ENCODE data around the gene BTBD9. TPM values are rescaled to one million over a fixed set of nuclear protein-coding genes. Genes with fewer than 3 reads are reported as not detected.

The BTBD9 gene
- total and polyA plus RNA-seq, 2 donors (not counting 1 experiment from before 2014, with no cell fraction given) = 4.1 to 48.9 TPM

DNA sequence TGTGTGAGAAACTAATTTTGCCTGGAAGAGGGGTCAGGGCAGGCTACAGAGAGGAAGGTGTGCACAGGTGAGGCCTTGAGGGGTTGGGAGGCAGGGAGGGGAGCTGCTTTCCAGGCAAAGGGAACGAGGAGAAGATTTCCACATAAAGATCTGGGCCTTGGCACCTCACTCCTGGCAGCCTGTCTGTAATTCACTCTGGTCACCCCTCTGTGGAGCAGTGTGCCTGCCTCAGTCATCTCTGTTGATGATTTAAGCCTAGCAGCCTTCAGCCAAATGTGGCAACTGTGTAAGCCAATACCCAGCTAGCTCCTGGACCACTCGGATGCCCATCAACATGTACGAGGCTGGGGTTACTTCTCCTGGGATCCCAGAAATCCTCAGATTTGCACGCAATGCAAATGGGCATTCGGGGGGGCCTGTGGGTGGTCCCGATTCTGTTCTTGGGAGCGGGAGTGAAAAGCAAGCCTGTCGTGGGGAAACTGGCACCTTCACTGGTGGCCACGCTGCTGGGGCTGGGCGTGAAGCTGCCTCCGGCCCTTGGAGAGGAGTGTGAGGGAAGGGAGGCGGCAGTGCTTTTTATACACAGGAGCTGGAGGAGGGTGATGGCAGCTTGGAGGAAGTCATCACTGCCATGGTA lies 459.8 kb downstream of the BTBD9 start:
- no peak for ATAC-seq (ENCODE audit: low read depth)
- no peak overlapping the region for H3K4me2 ChIP-seq (replicated peaks; ENCODE audit: low read depth, low read length, poor library complexity, severe bottlenecking)
- no peaks in the 10 kb centered on the region for H3K9me3 ChIP-seq (ENCODE audit: control extremely low read depth in 1 of 3, control insufficient read depth in 2 of 3, insufficient read depth in 1 of 3, low read length in 2 of 3)
- ChIA-PET CTCF (no interaction called here), POLR2A (no interaction called here)
- no peak overlapping the region for H3K27ac Mint-ChIP-seq
- H3K4me3 Mint-ChIP-seq = no peak overlapping the region
- H3K27ac ChIP-seq (ENCODE audit: low read length in 2 of 2) = no peak overlapping the region
- no peaks in the 10 kb centered on the region for H3K36me3 ChIP-seq (replicated peaks in 1 of 2; ENCODE audit: control extremely low read depth in 1 of 2, control insufficient read depth in 1 of 2, extremely low read depth in 1 of 2, insufficient read depth in 2 of 2, low read length in 1 of 2)
- H3K4me3 ChIP-seq (ENCODE audit: control extremely low read depth in 1 of 5, extremely low read depth in 1 of 5, insufficient read depth in 1 of 5, low read depth in 2 of 5, low read length in 4 of 5) = no peak overlapping the region
- H3K4me1 Mint-ChIP-seq = no peaks in the 10 kb centered on the region
- H3K4me1 ChIP-seq (ENCODE audit: control insufficient read depth in 2 of 2, insufficient read depth in 2 of 2, low read length in 2 of 2) = no peaks in the 10 kb centered on the region
- no peaks in the 10 kb centered on the region for H3K27me3 Mint-ChIP-seq
- TF ChIP-seq, protein P1, sequence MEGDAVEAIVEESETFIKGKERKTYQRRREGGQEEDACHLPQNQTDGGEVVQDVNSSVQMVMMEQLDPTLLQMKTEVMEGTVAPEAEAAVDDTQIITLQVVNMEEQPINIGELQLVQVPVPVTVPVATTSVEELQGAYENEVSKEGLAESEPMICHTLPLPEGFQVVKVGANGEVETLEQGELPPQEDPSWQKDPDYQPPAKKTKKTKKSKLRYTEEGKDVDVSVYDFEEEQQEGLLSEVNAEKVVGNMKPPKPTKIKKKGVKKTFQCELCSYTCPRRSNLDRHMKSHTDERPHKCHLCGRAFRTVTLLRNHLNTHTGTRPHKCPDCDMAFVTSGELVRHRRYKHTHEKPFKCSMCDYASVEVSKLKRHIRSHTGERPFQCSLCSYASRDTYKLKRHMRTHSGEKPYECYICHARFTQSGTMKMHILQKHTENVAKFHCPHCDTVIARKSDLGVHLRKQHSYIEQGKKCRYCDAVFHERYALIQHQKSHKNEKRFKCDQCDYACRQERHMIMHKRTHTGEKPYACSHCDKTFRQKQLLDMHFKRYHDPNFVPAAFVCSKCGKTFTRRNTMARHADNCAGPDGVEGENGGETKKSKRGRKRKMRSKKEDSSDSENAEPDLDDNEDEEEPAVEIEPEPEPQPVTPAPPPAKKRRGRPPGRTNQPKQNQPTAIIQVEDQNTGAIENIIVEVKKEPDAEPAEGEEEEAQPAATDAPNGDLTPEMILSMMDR (IDR thresholded peaks at IDR 0.05) = no peak
- no peak for TF ChIP-seq EZH2 (IDR thresholded peaks at IDR 0.05; ENCODE audit: borderline replicate concordance, insufficient read depth, low read depth, low read length, poor library complexity, severe bottlenecking)
- H3K27me3 ChIP-seq (replicated peaks in 1 of 4; ENCODE audit: control extremely low read depth in 1 of 4, control insufficient read depth in 3 of 4, insufficient read depth in 4 of 4, low read length in 3 of 4) = no peaks in the 10 kb centered on the region
- H3K9ac ChIP-seq (ENCODE audit: low read length) = no peak overlapping the region
- H2AFZ ChIP-seq (ENCODE audit: insufficient read depth, low read depth, low read length, poor library complexity, severe bottlenecking) = no peak overlapping the region
- intact Hi-C loops (cut with micrococcal nuclease) = no loop called here
- no peaks in the 10 kb centered on the region for H4K20me1 ChIP-seq (ENCODE audit: control insufficient read depth, insufficient read depth, low read length, poor library complexity, severe bottlenecking)
- 93% methylated on average over 11 of the region's 12 CpGs for WGBS (ENCODE audit: insufficient coverage)
- DNase-seq = no peak
- no peaks in the 10 kb centered on the region for H3K79me2 ChIP-seq (ENCODE audit: control insufficient read depth, insufficient read depth, low read length)
- H3K9me3 Mint-ChIP-seq (ENCODE audit: insufficient read depth) = no peaks in the 10 kb centered on the region

DNA sequence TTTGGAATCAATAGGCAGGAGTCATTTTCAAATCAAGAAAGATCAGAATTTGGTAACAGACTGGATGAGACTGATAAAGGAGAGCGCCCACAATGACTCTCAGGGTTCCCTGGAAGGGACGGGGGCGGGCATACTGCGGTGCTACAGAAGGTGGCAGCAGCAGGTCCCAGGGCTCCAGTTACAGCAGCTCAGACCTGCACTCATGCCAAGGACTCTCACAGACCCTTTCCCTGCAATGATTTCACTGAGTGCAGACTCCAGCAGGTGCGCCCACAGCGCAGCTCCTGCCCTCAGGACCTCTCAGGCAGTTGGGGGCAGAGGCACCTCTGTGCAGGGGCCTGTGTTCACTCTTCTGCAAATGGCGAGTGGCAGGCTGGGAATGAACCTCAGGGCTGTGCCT lies 460.4 kb downstream of the BTBD9 start:
- intact Hi-C loops (cut with micrococcal nuclease) = no loop called here
- Histone ChIP-seq H3K4me1 (ENCODE audit: control insufficient read depth in 2 of 2, insufficient read depth in 2 of 2, low read length in 2 of 2) (no peaks in the 10 kb centered on the region), H3K27ac (ENCODE audit: low read length in 2 of 2) (no peak overlapping the region), H3K36me3 (replicated peaks in 1 of 2; ENCODE audit: control extremely low read depth in 1 of 2, control insufficient read depth in 1 of 2, extremely low read depth in 1 of 2, insufficient read depth in 2 of 2, low read length in 1 of 2) (no peaks in the 10 kb centered on the region), H4K20me1 (ENCODE audit: control insufficient read depth, insufficient read depth, low read length, poor library complexity, severe bottlenecking) (no peaks in the 10 kb centered on the region), H3K4me3 (ENCODE audit: control extremely low read depth in 1 of 5, extremely low read depth in 1 of 5, insufficient read depth in 1 of 5, low read depth in 2 of 5, low read length in 4 of 5) (no peak overlapping the region), H3K79me2 (ENCODE audit: control insufficient read depth, insufficient read depth, low read length) (no peaks in the 10 kb centered on the region), H2AFZ (ENCODE audit: insufficient read depth, low read depth, low read length, poor library complexity, severe bottlenecking) (no peak overlapping the region), H3K9ac (ENCODE audit: low read length) (no peak overlapping the region), H3K9me3 (ENCODE audit: control extremely low read depth in 1 of 3, control insufficient read depth in 2 of 3, insufficient read depth in 1 of 3, low read length in 2 of 3) (no peaks in the 10 kb centered on the region), H3K4me2 (replicated peaks; ENCODE audit: low read depth, low read length, poor library complexity, severe bottlenecking) (no peak overlapping the region), H3K27me3 (replicated peaks in 1 of 4; ENCODE audit: control extremely low read depth in 1 of 4, control insufficient read depth in 3 of 4, insufficient read depth in 4 of 4, low read length in 3 of 4) (no peaks in the 10 kb centered on the region)
- H3K27ac Mint-ChIP-seq = no peak overlapping the region
- POLR2A ChIA-PET = no interaction called here
- H3K4me1 Mint-ChIP-seq = no peaks in the 10 kb centered on the region
- 96% methylated on average over 7 of the region's 7 CpGs for WGBS (ENCODE audit: insufficient coverage)
- no peak overlapping the region for H3K4me3 Mint-ChIP-seq
- H3K27me3 Mint-ChIP-seq = no peaks in the 10 kb centered on the region
- ATAC-seq (ENCODE audit: low read depth) (no peak), DNase-seq (no peak)
- TF ChIP-seq EZH2 (IDR thresholded peaks at IDR 0.05; ENCODE audit: borderline replicate concordance, insufficient read depth, low read depth, low read length, poor library complexity, severe bottlenecking) = no peak
- TF ChIP-seq, protein P1 (IDR thresholded peaks at IDR 0.05) = no peak
- CTCF ChIA-PET = no interaction called here
- no peaks in the 10 kb centered on the region for H3K9me3 Mint-ChIP-seq (ENCODE audit: insufficient read depth)

Data from B cell (primary cell).